ENCODE measurements around the gene GMFB. TPM values are rescaled to one million over a fixed set of nuclear protein-coding genes. Genes with fewer than 3 reads are reported as not detected.

Gene GMFB
- total RNA-seq, 1 experiment from 2014 or later: 134 TPM

- no peak for DNase-seq (ENCODE audit: low read depth)
Measured at GRCh38 chr14:54427871-54428270, 60.9 kb downstream of the GMFB start.

- DNase-seq (ENCODE audit: low read depth): no peak
Measured at GRCh38 chr14:54425537-54426274, 63.1 kb downstream of the GMFB start.

DNA sequence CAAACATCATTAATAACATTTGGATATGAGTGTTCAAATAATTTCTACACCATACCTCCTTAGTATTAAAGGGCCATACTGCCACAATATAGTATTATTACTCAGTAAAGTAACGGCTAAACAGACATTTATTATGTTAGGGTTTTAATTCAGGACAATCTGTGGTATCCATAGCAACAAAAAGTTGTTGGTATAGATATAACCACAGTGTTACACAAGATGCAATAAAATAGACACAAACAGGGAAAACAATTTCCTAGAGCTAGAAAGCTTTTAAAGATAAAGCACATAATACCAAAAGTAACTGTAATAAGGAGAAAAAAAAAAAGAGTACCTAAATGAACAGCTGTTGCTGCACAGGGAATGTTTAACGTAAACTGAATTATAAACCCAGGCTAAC lies 63.7 kb downstream of the GMFB start:
- DNase-seq (ENCODE audit: low read depth): no peak

Other genes starting within 250 kb of the GMFB start
- gene CDKN3, start 92.0 kb downstream of the GMFB start, total RNA-seq (2014; rRNA removed; shearing (Covaris generic)): 122 and 146 TPM in 2 replicates
- 117 and 172 TPM in 2 replicates for gene CNIH1, start 47.6 kb downstream of the GMFB start, total RNA-seq (2014; rRNA removed; shearing (Covaris generic))
- 6.3 and 8.5 TPM in 2 replicates for gene CGRRF1, start 20.9 kb upstream of the GMFB start, total RNA-seq (2014; rRNA removed; shearing (Covaris generic))
- 10.0 and 16.3 TPM in 2 replicates for gene SAMD4A, start 78.1 kb upstream of the GMFB start, total RNA-seq (2014; rRNA removed; shearing (Covaris generic))

All from HT1080 (cell line).